Esophagus squamous epithelium (tissue), 5 donors: ENCODE results near the gene BCAP29. TPM values are rescaled to one million over a fixed set of nuclear protein-coding genes. Genes with fewer than 3 reads are reported as not detected.
A peak's percentile ranks its signal among the peaks of the same experiment; 100 is the strongest.

Experiments
- DNase-seq: peaks from one replicate; lab custom pipeline; 2025; lab: John Stamatoyannopoulos, UW
- H3K27ac ChIP-seq, 4 donors: fragments of 200-600 bp; sonication (generic); one replicate each; pipeline ENCODE4 v1.5.1; 2016 to 2019; ENCODE audit warnings: mild to moderate bottlenecking in 1 of 4
- H3K27me3 ChIP-seq, 4 donors: fragments of 200-600 bp; sonication (generic); 1 replicate in 3 of 4; 2 replicates in 1 of 4; pipeline versions ENCODE4 v1.5.1 to v1.6.0; 2017 to 2021; ENCODE audit warnings: antibody characterized with exemption in 1 of 4
- H3K36me3 ChIP-seq, 3 donors: fragments of 200-600 bp; sonication (generic); one replicate each; pipeline ENCODE4 v1.5.1; 2016 to 2019
- H3K4me1 ChIP-seq, 3 donors: fragments of 200-600 bp; sonication (generic); one replicate each; pipeline ENCODE4 v1.5.1; 2017 to 2019
- H3K4me3 ChIP-seq, 4 donors: fragments of 200-600 bp; sonication (generic); 1 replicate in 3 of 4; 2 replicates in 1 of 4; pipeline ENCODE4 v1.5.1; 2016 to 2019; ENCODE audit warnings: mild to moderate bottlenecking in 2 of 4, moderate library complexity in 1 of 4
- H3K9me3 ChIP-seq, 3 donors: fragments of 200-600 bp; sonication (generic); one replicate each; pipeline ENCODE4 v1.5.1; 2016 to 2019
- POLR2A ChIP-seq, 4 donors: fragments of 450-650 bp; IDR thresholded peaks; one replicate each; pipeline ENCODE4 v1.6.1; 2017; ENCODE audit warnings: antibody characterized with exemption in 4 of 4, mild to moderate bottlenecking in 4 of 4, moderate library complexity in 3 of 4
- WGBS, 2 donors: methylation state at CpG; one replicate each; pipeline ENCODE4 v1.1.5; 2018; 5-methylcytosine and 5-hydroxymethylcytosine counted together
- intact Hi-C: fragments of 100-400 bp; cut with DNase I; formaldehyde crosslinking; loops from one replicate; pipeline ENCODE4 v1.15.0; 2022
- total RNA-seq, 4 donors: library from RNA; depleted of rRNA; stranded (reverse); fragments of >200 nt; gene quantifications; one replicate each; pipeline ENCODE4 v1.1.0, GENCODE V29; 2016
- TF ChIP-seq, protein P1 (sequence below), 6 experiments: fragments of 450-650 bp in 4 of 6; fragments of 200-600 bp in 2 of 6; sonication (generic) in 2 of 6; IDR thresholded peaks; one replicate each; pipeline ENCODE4 v1.5.1; 2016 to 2019; ENCODE audit warnings: antibody characterized with exemption in 6 of 6, mild to moderate bottlenecking in 4 of 6, moderate library complexity in 4 of 6
- donor health status: DM: yes; HTN: yes; CAD: no.

The BCAP29 gene
- total RNA-seq, 4 donors from 2014 or later, result 68.7 to 96.3 (median 92.2) TPM

DNA sequence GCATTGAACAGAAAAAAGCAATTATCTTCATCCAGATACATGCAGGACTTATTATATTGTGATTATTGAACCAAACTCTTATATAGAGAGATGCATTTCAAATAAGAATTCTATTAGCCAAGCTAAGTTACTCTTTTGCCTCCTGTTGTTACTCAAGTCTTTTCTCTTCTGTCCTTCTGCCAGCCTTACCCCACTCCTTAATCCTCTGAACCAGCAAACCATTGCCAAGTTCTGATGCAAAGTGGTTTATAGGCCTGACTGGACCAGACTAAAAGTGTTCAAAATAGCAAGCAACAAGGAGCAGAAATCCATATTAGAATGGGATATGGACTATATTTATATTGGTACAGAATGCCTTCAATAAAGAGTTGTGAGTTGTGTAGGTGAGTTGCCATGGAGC lies 78.4 kb downstream of the BCAP29 start:
- H3K4me3 ChIP-seq, result no peak overlapping the region
- intact Hi-C loops, result no loop called here
- H3K9me3 ChIP-seq, result no peaks in the 10 kb centered on the region
- H3K27me3 ChIP-seq, result peaks cover 4 to 52% (median 14%) of the 10 kb centered on the region in 4 donors
- no peak overlapping the region for H3K27ac ChIP-seq
- no peak for TF ChIP-seq POLR2A (IDR thresholded peaks at IDR 0.05)
- TF ChIP-seq, protein P1, sequence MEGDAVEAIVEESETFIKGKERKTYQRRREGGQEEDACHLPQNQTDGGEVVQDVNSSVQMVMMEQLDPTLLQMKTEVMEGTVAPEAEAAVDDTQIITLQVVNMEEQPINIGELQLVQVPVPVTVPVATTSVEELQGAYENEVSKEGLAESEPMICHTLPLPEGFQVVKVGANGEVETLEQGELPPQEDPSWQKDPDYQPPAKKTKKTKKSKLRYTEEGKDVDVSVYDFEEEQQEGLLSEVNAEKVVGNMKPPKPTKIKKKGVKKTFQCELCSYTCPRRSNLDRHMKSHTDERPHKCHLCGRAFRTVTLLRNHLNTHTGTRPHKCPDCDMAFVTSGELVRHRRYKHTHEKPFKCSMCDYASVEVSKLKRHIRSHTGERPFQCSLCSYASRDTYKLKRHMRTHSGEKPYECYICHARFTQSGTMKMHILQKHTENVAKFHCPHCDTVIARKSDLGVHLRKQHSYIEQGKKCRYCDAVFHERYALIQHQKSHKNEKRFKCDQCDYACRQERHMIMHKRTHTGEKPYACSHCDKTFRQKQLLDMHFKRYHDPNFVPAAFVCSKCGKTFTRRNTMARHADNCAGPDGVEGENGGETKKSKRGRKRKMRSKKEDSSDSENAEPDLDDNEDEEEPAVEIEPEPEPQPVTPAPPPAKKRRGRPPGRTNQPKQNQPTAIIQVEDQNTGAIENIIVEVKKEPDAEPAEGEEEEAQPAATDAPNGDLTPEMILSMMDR (IDR thresholded peaks at IDR 0.05), result no peak
- H3K36me3 ChIP-seq, result no peaks in the 10 kb centered on the region
- peaks cover 7 to 22% (median 16%) of the 10 kb centered on the region in 3 donors for H3K4me1 ChIP-seq
- DNase-seq, result no peak

DNA sequence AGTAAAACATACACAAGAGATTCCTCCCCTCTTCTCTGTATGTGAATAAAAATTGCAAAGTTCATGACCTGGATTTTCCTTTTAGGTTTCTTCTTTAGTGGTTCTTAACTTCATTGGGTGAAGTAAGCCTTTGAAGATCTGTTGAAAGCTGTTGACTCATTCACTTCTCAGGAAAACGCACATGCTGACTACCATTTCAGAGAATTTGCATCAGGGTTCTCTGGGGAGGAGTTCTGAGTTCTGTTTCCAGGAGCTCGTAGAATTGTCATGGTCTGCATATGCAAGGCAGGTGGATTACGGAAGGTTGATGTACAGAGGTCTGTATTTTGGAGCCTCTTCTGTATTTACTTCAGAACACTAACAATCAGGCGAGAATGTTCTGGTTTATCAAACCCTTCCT lies 79.6 kb downstream of the BCAP29 start:
- intact Hi-C loops, result no loop called here
- WGBS, 2 donors, result 61 to 73% methylated on average over 4 of the region's 4 CpGs
- Histone ChIP-seq H3K27me3 (peaks cover 4 to 63% (median 14%) of the 10 kb centered on the region in 4 donors), H3K9me3 (no peaks in the 10 kb centered on the region), H3K4me3 (no peak overlapping the region), H3K36me3 (no peaks in the 10 kb centered on the region), H3K4me1 (peaks cover 7 to 22% (median 16%) of the 10 kb centered on the region in 3 donors), H3K27ac (no peak overlapping the region)
- no peak for DNase-seq
- no peak for TF ChIP-seq POLR2A (IDR thresholded peaks at IDR 0.05)
- TF ChIP-seq, protein P1 (IDR thresholded peaks at IDR 0.05), result no peak

DNA sequence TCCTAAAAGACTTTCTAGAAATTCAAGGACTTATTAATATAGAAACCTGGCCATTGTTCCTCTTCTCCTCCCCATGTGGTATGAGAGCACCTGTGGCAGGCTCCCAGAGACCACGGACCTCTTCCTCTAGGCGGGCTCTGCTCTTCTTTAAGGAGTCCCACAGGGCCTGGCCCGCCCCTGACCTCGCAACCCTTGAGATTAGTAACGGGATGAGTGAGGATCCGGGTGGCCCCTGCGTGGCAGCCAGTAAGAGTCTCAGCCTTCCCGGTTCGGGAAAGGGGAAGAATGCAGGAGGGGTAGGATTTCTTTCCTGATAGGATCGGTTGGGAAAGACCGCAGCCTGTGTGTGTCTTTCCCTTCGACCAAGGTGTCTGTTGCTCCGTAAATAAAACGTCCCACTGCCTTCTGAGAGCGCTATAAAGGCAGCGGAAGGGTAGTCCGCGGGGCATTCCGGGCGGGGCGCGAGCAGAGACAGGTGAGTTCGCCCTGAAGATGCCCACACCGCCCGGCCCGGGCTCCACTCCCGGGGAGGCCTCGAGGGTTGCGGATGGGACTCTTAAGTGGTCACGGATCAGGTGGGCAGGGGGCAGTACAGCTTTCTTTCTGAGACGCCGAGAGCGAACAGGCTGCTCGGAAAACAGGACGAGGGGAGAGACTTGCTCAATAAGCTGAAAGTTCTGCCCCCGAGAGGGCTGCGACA lies 80.5 kb downstream of the BCAP29 start, which contains the start of gene SLC26A4:
Gene SLC26A4, plus strand, starts transcription at position 448 of the 700 bp plus-strand sequence. CDS start 814 bp downstream, outside the sequence.
- Histone ChIP-seq H3K27ac (no peak within 1 kb of the TSS), H3K27me3 (peaks cover 4 to 68% (median 14%) of the 10 kb centered on the region in 4 donors), H3K9me3 (no peaks in the 10 kb centered on the region), H3K4me3 (peak within 1 kb of the TSS; percentile 26 to 67 (median 42)), H3K4me1 (peaks cover 7 to 22% (median 16%) of the 10 kb centered on the region in 3 donors), H3K36me3 (no peaks in the 10 kb centered on the region)
- 5 to 13% methylated on average over 6 to 24 of the region's 37 CpGs for WGBS, 2 donors
- no peak for DNase-seq
- TF ChIP-seq, protein P1 (IDR thresholded peaks at IDR 0.05), result no peak
- intact Hi-C loops, result no loop called here

DNA sequence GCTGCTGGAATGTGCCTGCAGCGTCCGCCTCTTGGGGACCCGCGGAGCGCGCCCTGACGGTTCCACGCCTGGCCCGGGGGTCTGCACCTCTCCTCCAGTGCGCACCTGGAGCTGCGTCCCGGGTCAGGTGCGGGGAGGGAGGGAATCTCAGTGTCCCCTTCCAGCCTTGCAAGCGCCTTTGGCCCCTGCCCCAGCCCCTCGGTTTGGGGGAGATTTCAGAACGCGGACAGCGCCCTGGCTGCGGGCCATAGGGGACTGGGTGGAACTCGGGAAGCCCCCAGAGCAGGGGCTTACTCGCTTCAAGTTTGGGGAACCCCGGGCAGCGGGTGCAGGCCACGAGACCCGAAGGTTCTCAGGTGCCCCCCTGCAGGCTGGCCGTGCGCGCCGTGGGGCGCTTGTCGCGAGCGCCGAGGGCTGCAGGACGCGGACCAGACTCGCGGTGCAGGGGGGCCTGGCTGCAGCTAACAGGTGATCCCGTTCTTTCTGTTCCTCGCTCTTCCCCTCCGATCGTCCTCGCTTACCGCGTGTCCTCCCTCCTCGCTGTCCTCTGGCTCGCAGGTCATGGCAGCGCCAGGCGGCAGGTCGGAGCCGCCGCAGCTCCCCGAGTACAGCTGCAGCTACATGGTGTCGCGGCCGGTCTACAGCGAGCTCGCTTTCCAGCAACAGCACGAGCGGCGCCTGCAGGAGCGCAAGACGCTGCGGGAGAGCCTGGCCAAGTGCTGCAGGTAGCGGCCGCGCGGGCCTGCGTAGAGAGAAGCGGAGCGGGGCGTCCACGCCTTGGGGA lies 81.2 kb downstream of the BCAP29 start:
- no peak overlapping the region for H3K27ac ChIP-seq

More for the DNA sequence above, 81.2 kb downstream of the BCAP29 start:
- Histone ChIP-seq H3K36me3 (no peaks in the 10 kb centered on the region), H3K4me3 (peak overlapping the region; percentile 26 to 67 (median 42)), H3K27me3 (peaks cover 4 to 68% (median 14%) of the 10 kb centered on the region in 4 donors), H3K9me3 (no peaks in the 10 kb centered on the region), H3K4me1 (peaks cover 7 to 22% (median 16%) of the 10 kb centered on the region in 3 donors)
- TF ChIP-seq POLR2A (IDR thresholded peaks at IDR 0.05), result no peak
- TF ChIP-seq, protein P1 (IDR thresholded peaks at IDR 0.05), result no peak
- no peak for DNase-seq
- intact Hi-C loops, result no loop called here
- WGBS, 2 donors, result no CpG with 5 or more reads among the region's 73 CpGs
